GM18508 (cell line): ENCODE results near the gene B4GALT5.

Experiments
- ATAC-seq: cut with Tn5 transposase; IDR thresholded peaks from one replicate; pipeline ENCODE4 v1.9.1; 2021; ENCODE audit warnings: moderate number of reproducible peaks; ENCODE audit not compliant: insufficient read depth, unreplicated experiment

The B4GALT5 gene

GRCh38 chr20:49664612-49665313 lies 48.9 kb downstream of the B4GALT5 start:
- no peak for ATAC-seq

- ATAC-seq: no peak
Measured at GRCh38 chr20:49663112-49663511, 50.6 kb downstream of the B4GALT5 start.

- ATAC-seq: no peak
Measured at GRCh38 chr20:49661560-49662329, 51.9 kb downstream of the B4GALT5 start.

- ATAC-seq: no peak
Measured at GRCh38 chr20:49660912-49661311, 52.8 kb downstream of the B4GALT5 start.

GRCh38 chr20:49659056-49659455 lies 54.6 kb downstream of the B4GALT5 start:
- no peak for ATAC-seq

- no peak for ATAC-seq
Measured at GRCh38 chr20:49658508-49658907, 55.2 kb downstream of the B4GALT5 start.

GRCh38 chr20:49657118-49657901 lies 56.4 kb downstream of the B4GALT5 start:
- no peak for ATAC-seq

- no peak for ATAC-seq
Measured at GRCh38 chr20:49656304-49656703, 57.4 kb downstream of the B4GALT5 start.

- no peak for ATAC-seq
Measured at GRCh38 chr20:49653925-49654434, 59.7 kb downstream of the B4GALT5 start.

- no peak for ATAC-seq
Measured at GRCh38 chr20:49649672-49650071, 64.0 kb downstream of the B4GALT5 start.

GRCh38 chr20:49647550-49647949 lies 66.1 kb downstream of the B4GALT5 start:
- ATAC-seq: no peak

- no peak for ATAC-seq
Measured at GRCh38 chr20:49646528-49646927, 67.2 kb downstream of the B4GALT5 start.

GRCh38 chr20:49646126-49646525 lies 67.6 kb downstream of the B4GALT5 start:
- ATAC-seq: no peak

- no peak for ATAC-seq
Measured at GRCh38 chr20:49644980-49645565, 68.6 kb downstream of the B4GALT5 start.

GRCh38 chr20:49642816-49643215 lies 70.9 kb downstream of the B4GALT5 start:
- no peak for ATAC-seq

- ATAC-seq: no peak
Measured at GRCh38 chr20:49641683-49642656, 71.7 kb downstream of the B4GALT5 start.

GRCh38 chr20:49637046-49637637 lies 76.5 kb downstream of the B4GALT5 start:
- no peak for ATAC-seq

GRCh38 chr20:49636447-49636846 lies 77.2 kb downstream of the B4GALT5 start:
- no peak for ATAC-seq

- ATAC-seq: no peak
Measured at GRCh38 chr20:49635866-49636265, 77.8 kb downstream of the B4GALT5 start.
